ENCODE data around the gene ECEL1.

DNA sequence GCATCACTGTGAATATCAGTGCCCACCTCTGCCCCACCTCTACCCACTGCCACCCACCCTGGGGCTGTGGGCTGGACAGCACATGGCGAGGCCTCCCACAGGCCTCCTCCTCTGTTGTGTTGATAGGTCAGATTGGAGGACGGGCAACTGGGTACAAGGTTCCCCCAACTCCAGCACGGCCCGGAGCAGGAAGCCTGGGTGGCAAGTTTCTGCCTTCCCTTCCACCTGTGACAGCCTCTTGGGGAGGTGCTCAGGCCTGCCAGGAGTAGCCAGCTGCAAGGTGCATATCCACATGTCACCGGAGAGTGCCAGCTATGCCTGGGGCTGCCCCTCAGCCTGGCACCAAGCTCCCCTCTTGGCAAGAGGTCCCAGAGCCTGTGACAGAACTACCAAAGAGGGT, 6.9 kb upstream of the ECEL1 start:
- TF ChIP-seq CTCF (conservative IDR thresholded peaks at IDR 0.05; ENCODE audit: low read depth, low read length) (no peak), RAD21 (IDR thresholded peaks at IDR 0.05; ENCODE audit: low read length) (no peak), SMC3 (IDR thresholded peaks at IDR 0.05; ENCODE audit: low read depth, low read length) (no peak), FOS (IDR thresholded peaks at IDR 0.05; ENCODE audit: low read depth, low read length) (no peak), MXI1 (IDR thresholded peaks at IDR 0.05; ENCODE audit: borderline replicate concordance, low read depth, low read length) (no peak), POLR2A (IDR thresholded peaks at IDR 0.05; ENCODE audit: low read depth, low read length) (no peak)
